GM23338 (cell line): ENCODE data around the gene STAC.

Experiments
- CREB1 ChIP-seq: fragments of 250-450 bp; sonication (Bioruptor Pico); IDR thresholded peaks from 2 replicates; pipeline ENCODE4 v1.5.0; 2020; ENCODE audit warnings: low read depth, mild to moderate bottlenecking, moderate library complexity
- CTCF ChIP-seq, 2 experiments: fragments of 200-600 bp in 1 of 2; sonication (generic) in 1 of 2; conservative IDR thresholded peaks; 2 replicates each; pipeline versions ENCODE4 v1.5.1 to v1.6.1; 2016 to 2017; ENCODE audit warnings: antibody characterized with exemption in 2 of 2, low read depth in 2 of 2, mild to moderate bottlenecking in 2 of 2, moderate library complexity in 1 of 2
- ETS1 ChIP-seq: IDR thresholded peaks from 2 replicates; pipeline ENCODE4 v1.6.1; 2016; ENCODE audit warnings: antibody characterized with exemption
- EZH2 ChIP-seq: fragments of 200-600 bp; sonication (generic); IDR thresholded peaks from one replicate; pipeline ENCODE4 v1.8.0; 2017; ENCODE audit warnings: antibody characterized with exemption, mild to moderate bottlenecking, low read depth; ENCODE audit not compliant: unreplicated experiment
- EZH2phosphoT487 ChIP-seq: fragments of 200-600 bp; sonication (generic); IDR thresholded peaks from one replicate; pipeline ENCODE4 v1.8.1; 2018; ENCODE audit warnings: antibody characterized with exemption; ENCODE audit not compliant: unreplicated experiment
- JUNB ChIP-seq: IDR thresholded peaks from one replicate; pipeline ENCODE4 v1.6.1; 2016; ENCODE audit warnings: antibody characterized with exemption; ENCODE audit not compliant: unreplicated experiment
- POLR2AphosphoS5 ChIP-seq: IDR thresholded peaks from 2 replicates; pipeline ENCODE4 v1.6.1; 2016; ENCODE audit warnings: antibody characterized with exemption, low read depth
- REST ChIP-seq: IDR thresholded peaks from one replicate; pipeline ENCODE4 v1.6.1; 2018; ENCODE audit warnings: antibody characterized with exemption; ENCODE audit not compliant: unreplicated experiment
- ZNF114 ChIP-seq: fragments of 250-450 bp; sonication (Bioruptor Pico); IDR thresholded peaks from 2 replicates; pipeline ENCODE4 v1.5.0; 2020; ENCODE audit warnings: mild to moderate bottlenecking, moderate library complexity
- ZNF331 ChIP-seq: fragments of 250-450 bp; sonication (Bioruptor Pico); IDR thresholded peaks from 2 replicates; pipeline ENCODE4 v1.5.0; 2020; ENCODE audit warnings: low read depth, mild to moderate bottlenecking, moderate library complexity

GRCh38 chr3:36496684-36497633 lies 116.7 kb downstream of the STAC start:
- no peak for TF ChIP-seq CTCF (conservative IDR thresholded peaks at IDR 0.05; ENCODE audit: low read depth in 2 of 2)
- no peak for TF ChIP-seq POLR2AphosphoS5
- no peak for TF ChIP-seq EZH2
- TF ChIP-seq REST: no peak
- TF ChIP-seq JUNB: no peak
- no peak for TF ChIP-seq ETS1
- TF ChIP-seq CREB1: no peak
- TF ChIP-seq ZNF331 (CRISPR knock-in tag): no peak
- no peak for TF ChIP-seq EZH2phosphoT487
- TF ChIP-seq ZNF114 (CRISPR knock-in tag): no peak
